CD4-positive, alpha-beta T cell treated with Interleukin-6 for 4 hours (primary cell): ENCODE results near the gene APOL4.
A peak's percentile ranks its signal among the peaks of the same experiment; 100 is the strongest.

ENCODE experiments used
- DNase-seq: peaks from one replicate; pipeline ENCODE4 v3.0.0-alpha.2; 2020; ENCODE audit warnings: mixed read lengths

The APOL4 gene

DNA sequence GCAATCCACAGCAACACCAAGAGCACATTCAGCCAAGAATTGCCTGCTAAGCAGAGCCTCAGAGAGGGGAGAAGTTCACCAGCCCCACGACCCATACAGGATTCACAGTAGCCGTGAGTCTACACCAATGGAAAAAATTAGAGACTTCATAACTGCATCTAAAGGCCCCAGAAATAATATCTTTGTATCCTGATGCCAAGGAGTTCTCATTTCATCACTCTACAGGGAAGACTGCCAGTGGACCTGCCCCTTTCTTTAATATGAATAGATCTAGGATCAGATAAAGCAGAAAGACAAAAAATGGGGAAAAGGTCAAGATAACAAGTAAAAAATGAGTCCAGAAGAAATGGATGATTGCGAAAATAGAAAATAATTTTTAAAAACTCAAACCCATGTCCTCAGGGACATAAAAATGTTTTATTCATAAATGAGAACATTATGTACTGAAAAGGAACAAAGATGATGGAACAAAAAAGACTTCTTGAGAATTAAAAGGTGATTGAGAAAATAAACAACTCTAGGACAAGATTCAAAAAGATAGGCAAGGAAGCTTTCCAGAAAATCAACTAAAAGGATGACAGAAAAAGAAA lies 50.5 kb downstream of the APOL4 start:
- no peak for DNase-seq

DNA sequence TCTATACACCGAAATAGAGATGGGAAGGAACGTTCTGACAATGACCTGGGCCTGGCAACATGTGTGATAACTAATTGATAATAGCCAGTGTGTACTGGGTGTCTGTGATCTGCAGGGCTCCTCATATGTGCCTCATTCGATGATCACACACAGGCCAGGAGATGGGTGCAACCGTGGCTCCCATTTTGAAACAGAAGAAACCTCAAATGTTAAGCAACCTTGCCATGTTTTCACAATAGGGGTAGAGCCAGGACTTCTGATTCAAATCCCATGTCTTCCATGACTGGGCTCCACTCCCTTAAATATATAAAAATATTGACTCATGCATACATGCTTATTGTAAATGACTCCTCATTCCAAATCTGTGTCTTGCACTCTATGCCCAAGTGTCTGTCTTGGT lies 52.2 kb downstream of the APOL4 start:
- no peak for DNase-seq

DNA sequence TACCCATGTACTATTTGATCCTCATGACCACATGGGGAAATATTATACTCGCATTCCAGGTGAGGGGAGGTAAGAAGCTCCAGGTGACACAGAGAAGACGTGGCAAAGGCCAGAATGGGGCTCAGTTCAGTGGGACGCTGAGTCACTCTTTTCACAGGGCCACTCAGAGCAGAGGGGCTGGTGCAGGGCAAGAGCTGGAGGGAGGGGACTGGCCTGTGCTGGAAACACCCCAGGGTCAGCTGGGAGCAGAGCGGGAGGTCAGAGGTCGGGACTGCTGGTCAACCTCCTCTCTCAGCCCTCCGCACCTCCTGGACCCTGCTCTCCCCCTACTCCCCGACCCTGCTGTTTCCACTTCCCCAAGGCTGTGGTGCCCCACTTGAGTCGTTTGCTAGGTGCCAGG lies 53.2 kb downstream of the APOL4 start:
- no peak for DNase-seq

DNA sequence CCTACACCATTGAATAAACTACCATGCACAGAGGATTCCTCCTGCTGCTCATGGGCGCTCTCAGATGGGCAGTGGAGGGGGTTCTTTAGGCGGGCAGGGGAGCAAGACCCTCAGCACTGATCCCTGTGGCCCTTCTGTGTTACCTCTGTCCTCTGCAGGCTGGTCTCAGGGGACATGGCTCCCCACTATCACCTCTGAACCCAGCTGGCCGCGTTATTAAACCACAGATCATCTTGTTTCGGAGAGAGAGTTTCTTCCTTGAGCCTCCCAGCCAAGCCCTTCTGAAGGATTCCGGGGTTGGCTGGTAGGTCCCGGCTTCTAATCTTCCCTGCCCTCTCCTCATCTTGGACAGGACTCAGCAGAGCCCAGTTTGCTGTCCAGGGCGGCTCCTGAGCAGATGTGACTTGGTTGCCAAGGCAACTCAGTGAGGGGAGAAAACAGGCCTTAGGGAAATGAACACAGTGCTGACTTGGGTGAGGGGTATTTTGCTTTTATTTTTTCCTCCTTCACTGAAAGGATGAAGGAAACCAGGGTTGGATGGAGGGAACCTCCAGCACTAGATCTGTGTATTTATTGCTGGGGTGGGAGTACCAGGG lies 54.3 kb downstream of the APOL4 start:
- DNase-seq, result no peak

DNA sequence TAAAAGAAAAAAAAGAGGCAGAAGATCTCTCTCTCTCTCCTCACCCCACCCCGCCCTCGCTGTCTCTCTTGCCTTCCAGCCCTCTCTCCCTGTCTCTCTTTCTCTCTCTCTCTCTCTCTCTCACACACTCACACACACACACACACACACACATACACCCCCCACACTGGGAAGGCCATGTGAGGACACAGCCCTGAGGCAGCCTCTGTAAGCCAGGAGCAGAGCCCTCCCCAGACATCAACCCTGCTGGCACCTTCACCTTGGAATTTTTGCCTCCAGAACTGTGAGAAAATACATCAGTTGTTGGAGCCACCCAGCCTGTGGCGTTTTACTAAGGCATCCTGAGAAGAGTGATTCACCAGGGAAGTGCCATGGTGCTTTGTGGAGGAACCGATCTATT lies 55.7 kb downstream of the APOL4 start:
- no peak for DNase-seq

DNA sequence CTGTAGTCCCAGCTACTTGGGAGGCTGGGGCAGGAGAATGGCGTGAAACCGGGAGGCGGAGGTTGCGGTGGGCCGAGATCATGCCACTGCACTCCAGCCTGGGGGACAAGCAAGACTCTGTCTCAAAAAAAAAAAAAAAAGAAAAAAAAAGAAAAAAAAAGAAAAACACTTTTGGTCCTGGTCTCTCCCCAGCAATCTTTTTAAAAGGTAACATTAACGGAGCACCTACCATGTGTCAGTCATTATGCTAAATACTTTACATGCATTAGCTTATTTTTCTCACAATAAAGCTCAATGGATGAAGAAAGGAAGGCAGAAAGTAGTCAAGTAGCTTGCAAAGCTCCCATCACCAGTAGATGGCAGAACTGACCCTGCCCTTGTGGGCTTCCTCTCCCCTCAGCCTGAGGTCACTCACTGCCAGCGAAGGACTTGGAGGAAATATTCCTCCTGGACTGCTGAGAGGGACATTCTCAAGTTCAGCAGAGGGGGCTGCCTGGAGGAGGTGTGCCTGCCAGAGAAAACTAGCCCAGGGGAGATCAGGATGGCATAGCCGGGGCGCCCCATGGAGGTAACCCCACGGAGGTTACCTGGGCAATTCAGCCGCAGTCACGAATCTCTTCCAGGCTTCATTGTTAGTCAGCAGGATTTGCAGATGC lies 56.6 kb downstream of the APOL4 start:
- DNase-seq, result peak; percentile 51

- no peak for DNase-seq
Observed at GRCh38 chr22:36143956-36144355, 57.7 kb downstream of the APOL4 start.

GRCh38 chr22:36143066-36143815 lies 58.4 kb downstream of the APOL4 start:
- DNase-seq, result no peak

GRCh38 chr22:36141481-36141880 lies 60.1 kb downstream of the APOL4 start:
- no peak for DNase-seq
